AG04449 (cell line): ENCODE measurements around the gene ANXA2R.

Experiments
- CTCF ChIA-PET: fragments of 350-600 bp; formaldehyde crosslinking; extraction: SDS; loops from one replicate; lab custom pipeline; 2021; ENCODE audit warnings: antibody characterized with exemption; lab: Yijun Ruan, JAX
- POLR2A ChIA-PET: fragments of 400-600, 350-600 bp; formaldehyde crosslinking; extraction: SDS; loops from one replicate; lab custom pipeline; 2020; ENCODE audit warnings: antibody characterized with exemption, inconsistent platforms; lab: Yijun Ruan, JAX
- DNase-seq: peaks from one replicate; pipeline ENCODE4 v3.0.0-alpha.2; 2010; ENCODE audit warnings: low read depth, low spot score
- H3K4me3 ChIP-seq: 2 replicates; pipeline ENCODE4 v1.5.1; 2011; ENCODE audit warnings: low read depth, mild to moderate bottlenecking, control low read depth, low read length
- TF ChIP-seq, protein P1 (sequence below): IDR thresholded peaks from one replicate; pipeline ENCODE4 v1.5.1; 2011; ENCODE audit warnings: mild to moderate bottlenecking, moderate library complexity, low read length, control low read depth, inconsistent platforms; ENCODE audit not compliant: insufficient read depth; ENCODE audit errors: missing control alignments

Gene ANXA2R

DNA sequence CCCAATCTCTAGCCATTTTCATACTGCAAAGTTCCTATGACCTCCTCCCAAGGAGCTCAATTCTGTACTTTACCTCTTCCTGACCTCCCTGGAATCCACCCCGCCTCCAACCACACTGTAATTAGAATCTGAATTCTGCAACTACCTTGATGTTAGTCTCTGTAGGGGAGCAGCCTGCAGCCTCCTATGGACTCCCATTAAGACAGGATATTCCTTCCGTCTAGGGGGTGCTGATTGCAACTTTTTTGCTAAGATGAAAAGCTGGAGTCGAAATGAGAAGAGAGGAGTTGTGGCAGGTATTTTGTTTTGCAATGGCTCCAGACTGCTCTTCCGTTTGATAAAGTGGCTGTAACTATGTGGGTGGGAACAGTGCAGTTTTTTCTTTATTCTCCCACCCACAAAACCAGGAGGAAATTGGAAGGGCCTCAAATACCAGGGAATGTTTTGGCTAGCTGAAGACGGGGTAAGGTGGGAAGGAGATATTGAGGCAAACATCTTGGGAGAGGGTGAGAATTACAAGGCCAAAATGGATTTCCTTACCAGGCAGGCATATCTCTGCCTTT, 23.8 kb downstream of the ANXA2R start:
- H3K4me3 ChIP-seq: no peak overlapping the region
- ChIA-PET CTCF (interaction anchor here (1.0 to 8.8 kb wide), 6 partner anchors 8 to 105 kb away, joined by 3 to 82 read pairs (median 4); no protein-coding TSS in a partner anchor), POLR2A (interaction anchor here (1.1 to 4.0 kb wide), 3 partner anchors 8 to 22 kb away, joined by 5 to 24 read pairs (median 16); no protein-coding TSS in a partner anchor)
- TF ChIP-seq, protein P1, sequence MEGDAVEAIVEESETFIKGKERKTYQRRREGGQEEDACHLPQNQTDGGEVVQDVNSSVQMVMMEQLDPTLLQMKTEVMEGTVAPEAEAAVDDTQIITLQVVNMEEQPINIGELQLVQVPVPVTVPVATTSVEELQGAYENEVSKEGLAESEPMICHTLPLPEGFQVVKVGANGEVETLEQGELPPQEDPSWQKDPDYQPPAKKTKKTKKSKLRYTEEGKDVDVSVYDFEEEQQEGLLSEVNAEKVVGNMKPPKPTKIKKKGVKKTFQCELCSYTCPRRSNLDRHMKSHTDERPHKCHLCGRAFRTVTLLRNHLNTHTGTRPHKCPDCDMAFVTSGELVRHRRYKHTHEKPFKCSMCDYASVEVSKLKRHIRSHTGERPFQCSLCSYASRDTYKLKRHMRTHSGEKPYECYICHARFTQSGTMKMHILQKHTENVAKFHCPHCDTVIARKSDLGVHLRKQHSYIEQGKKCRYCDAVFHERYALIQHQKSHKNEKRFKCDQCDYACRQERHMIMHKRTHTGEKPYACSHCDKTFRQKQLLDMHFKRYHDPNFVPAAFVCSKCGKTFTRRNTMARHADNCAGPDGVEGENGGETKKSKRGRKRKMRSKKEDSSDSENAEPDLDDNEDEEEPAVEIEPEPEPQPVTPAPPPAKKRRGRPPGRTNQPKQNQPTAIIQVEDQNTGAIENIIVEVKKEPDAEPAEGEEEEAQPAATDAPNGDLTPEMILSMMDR: no peak
- no peak for DNase-seq

DNA sequence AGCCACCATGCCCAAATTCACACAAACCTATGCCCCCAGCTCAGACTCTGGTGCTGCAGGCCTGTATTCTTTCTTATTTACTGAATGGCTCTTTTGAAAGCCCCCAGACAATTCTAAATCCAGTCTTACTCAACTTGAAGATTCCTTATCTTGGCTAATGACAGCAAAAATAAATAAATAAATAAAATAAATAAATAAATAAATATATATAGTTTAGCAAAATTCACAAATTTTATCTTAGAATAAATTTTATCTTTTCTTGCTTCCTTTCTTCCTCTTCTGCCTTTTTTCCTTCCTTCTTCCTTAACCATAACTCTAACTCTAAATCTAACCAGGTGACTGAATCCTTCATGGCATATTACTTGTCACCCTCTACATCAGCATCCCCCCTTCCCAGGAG, 25.6 kb downstream of the ANXA2R start:
- H3K4me3 ChIP-seq: no peak overlapping the region
- POLR2A ChIA-PET: no interaction called here
- CTCF ChIA-PET: interaction anchor here (0.9 to 1.4 kb wide), 2 partner anchors 24 to 103 kb away, joined by 3 read pairs; no protein-coding TSS in a partner anchor
- TF ChIP-seq, protein P1: no peak
- no peak for DNase-seq

DNA sequence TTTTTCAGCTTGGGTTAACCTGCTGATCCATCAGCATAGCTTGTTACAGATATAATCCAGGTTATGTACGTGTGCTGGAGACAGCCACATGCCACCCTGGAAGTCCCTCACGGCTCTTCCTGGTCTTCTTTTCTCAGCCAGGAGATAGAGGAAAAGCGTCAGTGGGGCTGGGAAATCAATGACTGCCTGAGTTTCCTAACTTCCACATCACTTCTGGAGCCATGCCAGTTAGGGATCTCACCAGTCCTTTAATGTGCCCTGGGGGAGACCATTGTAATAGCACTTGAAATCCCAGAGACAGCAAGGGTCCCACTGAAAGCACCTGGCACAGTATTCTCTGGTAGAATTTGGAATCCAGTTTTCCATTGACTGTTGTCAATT, 29.2 kb downstream of the ANXA2R start:
- ChIA-PET POLR2A (no interaction called here), CTCF (no interaction called here)
- H3K4me3 ChIP-seq: no peak overlapping the region
- TF ChIP-seq, protein P1: no peak
- no peak for DNase-seq

DNA sequence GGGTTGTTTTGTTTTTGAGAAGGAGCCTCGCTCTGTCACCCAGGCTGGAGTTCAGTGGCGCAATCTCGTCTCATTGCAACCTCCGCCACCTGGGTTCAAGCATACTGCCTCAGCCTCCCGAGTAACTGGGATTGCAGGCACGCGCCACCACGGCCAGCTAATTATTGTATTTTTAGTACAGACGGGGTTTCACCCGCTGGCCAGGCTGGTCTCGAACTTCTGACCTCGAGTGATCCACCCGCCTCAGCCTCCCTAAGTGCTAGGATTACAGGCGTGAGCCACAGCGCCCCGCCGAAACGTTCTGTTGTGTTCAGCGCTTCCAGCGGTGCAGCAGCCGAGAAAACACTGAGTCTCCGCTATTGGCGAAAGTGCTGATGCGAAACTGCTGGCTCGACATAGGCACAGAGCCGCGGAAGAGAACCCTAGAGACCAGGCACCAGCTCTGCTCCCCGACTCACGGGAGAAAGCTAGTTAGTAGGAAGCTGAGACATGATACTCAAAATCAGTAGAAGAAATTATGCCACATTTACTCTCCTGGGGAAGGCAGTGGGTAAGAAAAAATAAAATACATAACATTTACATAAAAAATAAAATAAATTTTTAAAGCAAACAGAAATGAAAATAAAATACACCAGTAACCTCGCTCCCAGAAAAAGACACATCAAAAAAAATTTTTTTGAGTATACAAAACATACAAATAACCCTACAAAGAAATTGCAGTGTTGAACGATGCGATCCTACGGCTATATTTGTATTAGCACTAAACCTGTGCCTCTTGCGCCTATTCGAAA, 31.6 kb downstream of the ANXA2R start:
- peak overlapping the region; percentile 57 for H3K4me3 ChIP-seq
- no peak for DNase-seq
- ChIA-PET POLR2A (interaction anchor here (0.9 to 3.3 kb wide), 8 partner anchors 9 to 305 kb away, joined by 3 to 17 read pairs (median 4); partner anchors contain the start of gene HMGCS1), CTCF (interaction anchor here (0.9 to 5.3 kb wide), 14 partner anchors 8 to 100 kb away, joined by 3 to 52 read pairs (median 7); no protein-coding TSS in a partner anchor)
- TF ChIP-seq, protein P1: no peak

DNA sequence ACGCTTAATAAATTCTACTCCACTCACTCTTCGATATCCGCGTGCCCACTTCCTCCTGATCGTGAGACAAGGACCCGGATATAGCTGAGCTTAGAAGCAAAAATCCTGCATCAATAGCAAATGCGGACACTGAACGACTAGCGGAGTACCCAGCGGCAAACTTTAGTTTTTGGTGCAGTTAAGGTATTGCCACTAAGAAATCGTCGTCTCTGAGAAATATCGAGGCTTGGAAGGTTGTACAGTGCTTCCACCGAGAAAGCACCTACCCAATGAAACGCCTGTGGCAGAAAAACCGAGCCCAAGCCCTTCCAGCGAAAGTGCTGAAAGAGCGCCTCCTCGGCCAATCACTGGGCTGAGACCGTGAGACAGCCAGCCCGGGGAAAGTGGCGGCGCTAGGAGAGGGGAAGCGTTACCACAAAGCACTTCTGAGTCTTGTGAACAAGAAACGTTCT, 32.2 kb downstream of the ANXA2R start:
- H3K4me3 ChIP-seq: peak overlapping the region; percentile 57
- DNase-seq: no peak
- CTCF ChIA-PET: interaction anchor here (0.8 to 5.3 kb wide), 15 partner anchors 9 to 99 kb away, joined by 3 to 52 read pairs (median 8); no protein-coding TSS in a partner anchor
- POLR2A ChIA-PET: interaction anchor here (0.8 to 3.3 kb wide), 5 partner anchors 10 to 57 kb away, joined by 3 to 17 read pairs (median 14); no protein-coding TSS in a partner anchor
- TF ChIP-seq, protein P1: peak; percentile 19
